Caco-2 (cell line): ENCODE results near the gene LIPC. TPM values are rescaled to one million over a fixed set of nuclear protein-coding genes. Genes with fewer than 3 reads are reported as not detected.
A peak's percentile ranks its signal among the peaks of the same experiment; 100 is the strongest.

Source experiments
- BruUV-seq: library from RNA; stranded (reverse); fragments of 400-500 nt; replicated peaks from 2 replicates; lab custom pipeline; 2021; lab: Mats Ljungman, UMichigan
- CTCF ChIA-PET: fragments of 300-600 bp; sonication (Branson Sonifier 250); formaldehyde crosslinking; loops from one replicate; lab custom pipeline; 2022; ENCODE audit warnings: antibody characterized with exemption; lab: Charles Lee
- POLR2A ChIA-PET: fragments of 300-600 bp; sonication (Branson Sonifier 250); formaldehyde crosslinking; loops from one replicate; lab custom pipeline; 2022; ENCODE audit warnings: antibody characterized with exemption; lab: Charles Lee
- DNase-seq, 2 experiments: peaks; one replicate each; pipeline versions ENCODE4 v3.0.0 to v3.0.0-alpha.2; 2020 to 2022
- H3K27me3 ChIP-seq: replicated peaks from 2 replicates; pipeline ENCODE4 v1.6.0; 2011; ENCODE audit warnings: low read length; ENCODE audit not compliant: control insufficient read depth, insufficient read depth
- H3K36me3 ChIP-seq: 2 replicates; pipeline ENCODE4 v1.5.1; 2011; ENCODE audit warnings: low read length; ENCODE audit not compliant: control insufficient read depth, insufficient read depth
- H3K4me1 ChIP-seq: fragments of 250-450 bp; sonication (Bioruptor Pico); 2 replicates; pipeline ENCODE4 v1.5.1; 2020; ENCODE audit warnings: mild to moderate bottlenecking
- H3K4me3 ChIP-seq: 2 replicates; pipeline ENCODE4 v1.5.1; 2011; ENCODE audit warnings: low read depth, mild to moderate bottlenecking, control low read depth, low read length
- H3K9me3 ChIP-seq: fragments of 250-450 bp; sonication (Bioruptor Pico); 2 replicates; pipeline ENCODE4 v1.5.1; 2020; ENCODE audit warnings: mild to moderate bottlenecking, moderate library complexity
- H3K27ac Mint-ChIP-seq: one replicate; pipeline ENCODE4 v1.8.0; 2022; ENCODE audit warnings: mixed read lengths; ENCODE audit not compliant: unreplicated experiment
- H3K27me3 Mint-ChIP-seq: one replicate; pipeline ENCODE4 v1.8.0; 2022; ENCODE audit warnings: mixed read lengths; ENCODE audit not compliant: insufficient read depth, unreplicated experiment
- H3K36me3 Mint-ChIP-seq: one replicate; pipeline ENCODE4 v1.8.0; 2022; ENCODE audit warnings: mild to moderate bottlenecking, mixed read lengths; ENCODE audit not compliant: insufficient read depth, unreplicated experiment
- H3K4me1 Mint-ChIP-seq: one replicate; pipeline ENCODE4 v1.8.0; 2022; ENCODE audit warnings: low read depth, mixed read lengths; ENCODE audit not compliant: unreplicated experiment
- H3K4me3 Mint-ChIP-seq: one replicate; pipeline ENCODE4 v1.8.0; 2022; ENCODE audit warnings: mild to moderate bottlenecking, moderate library complexity, mixed read lengths; ENCODE audit not compliant: unreplicated experiment
- H3K9me3 Mint-ChIP-seq: one replicate; pipeline ENCODE4 v1.8.0; 2022; ENCODE audit warnings: mixed read lengths; ENCODE audit not compliant: unreplicated experiment
- CTCF ChIP-seq, 2 experiments: fragments of 200-600 bp in 1 of 2; IDR thresholded peaks; 1 replicate in 1 of 2; 2 replicates in 1 of 2; pipeline versions ENCODE4 v1.5.1 to v1.8.0; 2011 to 2022; ENCODE audit warnings: antibody characterized with exemption in 1 of 2, control low read depth in 1 of 2, inconsistent platforms in 1 of 2, low read depth in 1 of 2, low read length in 1 of 2, mild to moderate bottlenecking in 1 of 2, moderate library complexity in 1 of 2; ENCODE audit not compliant: insufficient read depth in 1 of 2, severe bottlenecking in 1 of 2, unreplicated experiment in 1 of 2
- intact Hi-C: fragments of 100-400 bp; cut with micrococcal nuclease; formaldehyde crosslinking; loops from one replicate; pipeline ENCODE4 v1.10.0; 2022; ENCODE audit not compliant: unreplicated experiment
- total RNA-seq: library from RNA; stranded (reverse); gene quantifications from 2 replicates; pipeline ENCODE4 v1.2.3, GENCODE V29; 2022

The LIPC gene
- total RNA-seq, 1 experiment from 2014 or later, result 17.6 TPM

DNA sequence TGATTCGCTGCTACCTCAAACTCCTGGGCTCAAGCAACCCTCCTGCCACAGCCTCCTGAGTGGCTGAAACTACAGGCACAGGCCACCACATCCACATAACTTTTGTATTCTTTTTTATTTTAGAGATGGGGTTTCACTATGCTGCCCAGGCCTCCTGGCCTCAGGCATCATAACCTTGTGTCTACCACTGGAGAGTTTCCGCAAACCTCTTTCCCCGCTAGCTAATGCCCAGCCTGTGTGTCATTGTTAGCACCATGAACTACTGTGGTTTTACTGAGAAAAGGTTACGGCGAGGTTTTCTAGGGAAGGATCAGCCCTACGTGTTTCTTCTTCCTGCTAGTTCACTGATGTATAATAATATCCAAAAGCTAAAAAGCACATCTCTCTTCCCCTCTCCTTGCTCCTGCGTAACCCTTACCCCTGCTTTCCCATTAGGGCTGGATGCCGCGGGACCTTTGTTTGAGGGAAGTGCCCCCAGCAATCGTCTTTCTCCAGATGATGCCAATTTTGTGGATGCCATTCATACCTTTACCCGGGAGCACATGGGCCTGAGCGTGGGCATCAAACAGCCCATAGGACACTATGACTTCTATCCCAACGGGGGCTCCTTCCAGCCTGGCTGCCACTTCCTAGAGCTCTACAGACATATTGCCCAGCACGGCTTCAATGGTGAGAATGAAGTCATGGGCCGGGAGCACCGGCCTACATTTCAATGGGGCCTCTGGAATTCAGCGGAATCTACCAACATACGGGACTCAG is 113.7 kb downstream of the LIPC start:
- peaks cover 22% of the 10 kb centered on the region for H3K4me1 Mint-ChIP-seq
- no peak overlapping the region for H3K4me3 Mint-ChIP-seq
- H3K27me3 Mint-ChIP-seq, result no peaks in the 10 kb centered on the region
- no peaks in the 10 kb centered on the region; the same call in 1 of the 2 replicates for H3K36me3 ChIP-seq
- ChIA-PET CTCF (no interaction called here), POLR2A (no interaction called here)
- peaks cover 4% of the 10 kb centered on the region for H3K4me1 ChIP-seq
- no peak overlapping the region for H3K4me3 ChIP-seq
- H3K36me3 Mint-ChIP-seq, result no peaks in the 10 kb centered on the region
- no peak overlapping the region for H3K27ac Mint-ChIP-seq
- no peak for TF ChIP-seq CTCF (IDR thresholded peaks at IDR 0.05; ENCODE audit: insufficient read depth in 1 of 2, low read depth in 1 of 2, low read length in 1 of 2, severe bottlenecking in 1 of 2, unreplicated experiment in 1 of 2)
- intact Hi-C loops, result loop anchor here (1.0 kb wide), 1 partner anchor 28 kb away; no protein-coding TSS in a partner anchor
- DNase-seq, result no peak
- H3K9me3 ChIP-seq, result no peaks in the 10 kb centered on the region
- no peaks in the 10 kb centered on the region for H3K9me3 Mint-ChIP-seq
- BruUV-seq, result no TSS peak
- no peaks in the 10 kb centered on the region for H3K27me3 ChIP-seq

GRCh38 chr15:58546066-58546591 is 114.3 kb downstream of the LIPC start:
- BruUV-seq, result no TSS peak
- CTCF ChIA-PET, result no interaction called here
- POLR2A ChIA-PET, result no interaction called here
- Histone ChIP-seq H3K9me3 (no peaks in the 10 kb centered on the region), H3K4me1 (peaks cover 6% of the 10 kb centered on the region), H3K36me3 (no peaks in the 10 kb centered on the region; the same call in 1 of the 2 replicates), H3K27me3 (no peaks in the 10 kb centered on the region), H3K4me3 (no peak overlapping the region)
- TF ChIP-seq CTCF (IDR thresholded peaks at IDR 0.05; ENCODE audit: insufficient read depth in 1 of 2, low read depth in 1 of 2, low read length in 1 of 2, severe bottlenecking in 1 of 2, unreplicated experiment in 1 of 2), result no peak
- peak overlapping the region; percentile 58 for H3K27ac Mint-ChIP-seq
- no peak for DNase-seq
- no peaks in the 10 kb centered on the region for H3K9me3 Mint-ChIP-seq
- H3K27me3 Mint-ChIP-seq, result no peaks in the 10 kb centered on the region
- H3K36me3 Mint-ChIP-seq, result no peaks in the 10 kb centered on the region
- H3K4me3 Mint-ChIP-seq, result no peak overlapping the region
- peaks cover 19% of the 10 kb centered on the region for H3K4me1 Mint-ChIP-seq
- intact Hi-C loops, result no loop called here

DNA sequence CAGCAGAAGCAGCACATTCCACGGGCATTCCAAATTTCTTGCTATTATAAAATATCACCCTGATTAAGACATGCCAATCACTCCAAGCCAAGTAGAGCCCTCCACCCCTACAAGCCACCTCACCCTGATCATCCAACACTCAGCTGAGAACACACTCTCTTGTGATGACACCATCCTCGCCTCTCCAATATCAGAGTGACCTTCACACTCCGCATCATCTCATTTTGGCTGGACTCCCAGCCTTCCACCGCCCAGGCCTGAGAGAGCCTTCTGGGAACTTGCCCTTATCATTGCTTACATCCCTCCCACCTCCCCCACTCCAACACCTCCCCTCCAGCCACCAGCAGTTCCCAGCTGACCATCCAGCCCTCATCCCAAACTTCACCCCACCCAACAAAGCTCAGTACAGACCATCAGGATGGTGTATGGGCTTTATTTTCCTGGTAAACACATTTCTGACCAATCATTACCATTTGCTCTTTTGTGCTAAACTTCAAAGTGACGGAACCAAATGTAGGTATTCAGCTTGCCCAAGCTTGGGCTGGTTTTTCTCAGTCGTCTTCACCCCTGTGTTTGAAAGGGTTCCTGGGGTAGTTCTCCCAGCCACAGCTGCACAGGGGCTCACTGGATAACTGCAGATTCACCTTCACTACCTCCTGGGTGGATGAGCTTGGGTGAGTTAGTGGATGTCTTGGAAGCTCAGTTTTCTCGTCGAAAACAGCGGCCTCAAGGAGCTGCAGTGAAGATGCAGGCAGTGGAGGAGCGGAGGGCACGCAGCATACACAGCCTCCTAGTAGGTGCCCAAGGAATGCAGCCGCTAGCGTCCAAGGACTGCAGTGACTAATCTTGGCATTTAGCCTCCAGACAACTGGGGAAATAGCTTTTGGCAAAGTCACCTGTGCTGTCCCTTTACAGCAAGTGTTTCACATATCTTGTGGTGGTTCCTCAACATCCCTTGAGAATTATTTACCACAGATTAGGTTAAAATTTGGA is 115.1 kb downstream of the LIPC start:
- peak overlapping the region; percentile 58 for H3K27ac Mint-ChIP-seq
- CTCF ChIA-PET, result interaction anchor here (1.2 kb wide), 1 partner anchor 28 kb away, joined by 3 read pairs; no protein-coding TSS in a partner anchor
- peaks cover 14% of the 10 kb centered on the region for H3K4me1 ChIP-seq

More for the DNA sequence above, 115.1 kb downstream of the LIPC start:
- Mint-ChIP-seq H3K4me1 (peaks cover 25% of the 10 kb centered on the region), H3K36me3 (no peaks in the 10 kb centered on the region), H3K4me3 (no peak overlapping the region), H3K27me3 (no peaks in the 10 kb centered on the region), H3K9me3 (no peaks in the 10 kb centered on the region)
- Histone ChIP-seq H3K27me3 (no peaks in the 10 kb centered on the region), H3K36me3 (no peaks in the 10 kb centered on the region; the same call in 1 of the 2 replicates), H3K4me3 (no peak overlapping the region), H3K9me3 (no peaks in the 10 kb centered on the region)
- POLR2A ChIA-PET, result no interaction called here
- no TSS peak for BruUV-seq
- no peak for TF ChIP-seq CTCF (IDR thresholded peaks at IDR 0.05; ENCODE audit: insufficient read depth in 1 of 2, low read depth in 1 of 2, low read length in 1 of 2, severe bottlenecking in 1 of 2, unreplicated experiment in 1 of 2)
- intact Hi-C loops, result no loop called here
- peak in 1 of 2 experiments; percentile 15 for DNase-seq
